SHP77 treated with DMSO at 0.1 percent for 48 hours (cell line): ENCODE measurements around the gene BTN3A1.
"Not testable (repeated sequence)": the region's sequence is repeated elsewhere in the genome, so short reads cannot be mapped to it uniquely, and the experiment has no call there.

Source experiments
- DNase-seq: peaks from one replicate; lab custom pipeline; 2025; lab: John Stamatoyannopoulos, UW

Gene BTN3A1

GRCh38 chr6:26415036-26415614 lies 13.1 kb downstream of the BTN3A1 start:
- no peak for DNase-seq

GRCh38 chr6:26415791-26416190 lies 13.7 kb downstream of the BTN3A1 start:
- no peak for DNase-seq

GRCh38 chr6:26416288-26416687 lies 14.2 kb downstream of the BTN3A1 start:
- no peak for DNase-seq

- not testable (repeated sequence) for DNase-seq
Measured at GRCh38 chr6:26418077-26418476, 16.0 kb downstream of the BTN3A1 start.

- not testable (repeated sequence) for DNase-seq
Measured at GRCh38 chr6:26418795-26419194, 16.7 kb downstream of the BTN3A1 start.

- no peak for DNase-seq
Measured at GRCh38 chr6:26420688-26421171, 18.7 kb downstream of the BTN3A1 start.

GRCh38 chr6:26421259-26422144 lies 19.4 kb downstream of the BTN3A1 start:
- peak; percentile 66 for DNase-seq

- DNase-seq = no peak
Measured at GRCh38 chr6:26422329-26422728, 20.3 kb downstream of the BTN3A1 start.

GRCh38 chr6:26426691-26427450 lies 24.8 kb downstream of the BTN3A1 start:
- DNase-seq = no peak

- DNase-seq = no peak
Measured at GRCh38 chr6:26427451-26427809, 25.4 kb downstream of the BTN3A1 start.

- no peak for DNase-seq
Measured at GRCh38 chr6:26428206-26428605, 26.1 kb downstream of the BTN3A1 start.

GRCh38 chr6:26430787-26431186 lies 28.7 kb downstream of the BTN3A1 start:
- no peak for DNase-seq

GRCh38 chr6:26431258-26432172 lies 29.4 kb downstream of the BTN3A1 start:
- no peak for DNase-seq

GRCh38 chr6:26432627-26433201 lies 30.6 kb downstream of the BTN3A1 start:
- DNase-seq = no peak

- DNase-seq = not testable (repeated sequence)
Measured at GRCh38 chr6:26433680-26434079, 31.6 kb downstream of the BTN3A1 start.

GRCh38 chr6:26436018-26436417 lies 33.9 kb downstream of the BTN3A1 start:
- DNase-seq = no peak

GRCh38 chr6:26437550-26437949 lies 35.5 kb downstream of the BTN3A1 start:
- DNase-seq = no peak

- DNase-seq = no peak
Measured at GRCh38 chr6:26438000-26438399, 35.9 kb downstream of the BTN3A1 start.

GRCh38 chr6:26439151-26440125 lies 37.4 kb downstream of the BTN3A1 start:
- no peak for DNase-seq

- DNase-seq = no peak
Measured at GRCh38 chr6:26440977-26441358, 38.9 kb downstream of the BTN3A1 start.
